PC-3 (cell line): ENCODE data around the gene PIEZO1.

Source experiments
- EZH2phosphoT487 ChIP-seq: fragments of 300-600 bp; sonication (generic); IDR thresholded peaks from 2 replicates; pipeline ENCODE4 v1.6.1; 2018; ENCODE audit warnings: mild to moderate bottlenecking, antibody characterized with exemption, low read length, borderline replicate concordance
- TF ChIP-seq, protein P1 (sequence below): fragments of 300-600 bp; sonication (generic); conservative IDR thresholded peaks from 2 replicates; pipeline ENCODE4 v1.5.1; 2017; ENCODE audit warnings: antibody characterized with exemption, low read depth, mild to moderate bottlenecking, low read length

DNA sequence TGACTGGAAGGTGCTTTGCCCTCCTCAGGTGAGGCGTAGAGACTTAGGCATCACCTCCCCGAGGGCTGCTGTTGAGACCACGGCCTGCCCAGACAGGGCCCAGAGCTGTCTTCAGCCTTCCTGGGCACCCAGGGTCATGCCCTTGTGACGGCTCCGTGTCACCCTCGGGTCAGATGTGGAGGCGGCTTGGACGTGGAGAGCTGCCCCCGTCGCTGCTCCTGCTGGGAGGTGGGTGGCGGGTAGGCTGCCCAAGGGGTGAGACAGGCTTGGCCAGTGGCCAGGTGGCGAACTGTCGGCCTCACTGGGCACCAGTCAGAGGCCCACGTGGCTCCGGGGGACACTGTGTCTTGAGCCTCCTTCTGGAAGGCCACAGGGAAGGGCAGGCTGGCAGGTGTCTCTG is 89.8 kb downstream of the PIEZO1 start:
- TF ChIP-seq, protein P1, sequence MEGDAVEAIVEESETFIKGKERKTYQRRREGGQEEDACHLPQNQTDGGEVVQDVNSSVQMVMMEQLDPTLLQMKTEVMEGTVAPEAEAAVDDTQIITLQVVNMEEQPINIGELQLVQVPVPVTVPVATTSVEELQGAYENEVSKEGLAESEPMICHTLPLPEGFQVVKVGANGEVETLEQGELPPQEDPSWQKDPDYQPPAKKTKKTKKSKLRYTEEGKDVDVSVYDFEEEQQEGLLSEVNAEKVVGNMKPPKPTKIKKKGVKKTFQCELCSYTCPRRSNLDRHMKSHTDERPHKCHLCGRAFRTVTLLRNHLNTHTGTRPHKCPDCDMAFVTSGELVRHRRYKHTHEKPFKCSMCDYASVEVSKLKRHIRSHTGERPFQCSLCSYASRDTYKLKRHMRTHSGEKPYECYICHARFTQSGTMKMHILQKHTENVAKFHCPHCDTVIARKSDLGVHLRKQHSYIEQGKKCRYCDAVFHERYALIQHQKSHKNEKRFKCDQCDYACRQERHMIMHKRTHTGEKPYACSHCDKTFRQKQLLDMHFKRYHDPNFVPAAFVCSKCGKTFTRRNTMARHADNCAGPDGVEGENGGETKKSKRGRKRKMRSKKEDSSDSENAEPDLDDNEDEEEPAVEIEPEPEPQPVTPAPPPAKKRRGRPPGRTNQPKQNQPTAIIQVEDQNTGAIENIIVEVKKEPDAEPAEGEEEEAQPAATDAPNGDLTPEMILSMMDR = no peak
- no peak for TF ChIP-seq EZH2phosphoT487
